Measurements from ENCODE around the gene IL24. TPM values are rescaled to one million over a fixed set of nuclear protein-coding genes. Genes with fewer than 3 reads are reported as not detected.
A peak's percentile ranks its signal among the peaks of the same experiment; 100 is the strongest.

IL24 gene
- polyA plus RNA-seq, 2 donors: not detected

DNA sequence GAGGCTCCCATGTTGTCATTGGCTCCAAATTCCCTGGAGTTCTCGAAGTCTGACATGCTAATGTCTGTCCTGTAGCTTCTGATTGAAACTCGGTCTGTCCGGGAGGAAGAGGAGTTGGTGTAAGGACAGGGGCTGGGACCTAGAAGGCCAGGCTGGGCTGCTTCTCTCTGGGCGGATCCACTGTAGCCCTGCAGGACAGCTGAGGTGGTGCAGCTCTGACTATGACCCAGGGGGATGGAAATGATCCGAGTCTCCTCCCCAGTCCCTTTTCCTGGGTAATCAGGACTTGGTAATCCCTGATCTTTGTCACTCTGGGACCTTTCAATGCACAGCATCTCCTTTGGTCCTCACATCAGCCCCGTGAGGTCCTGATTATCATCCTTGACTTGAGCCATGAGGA is 34.5 kb downstream of the IL24 start:
- Histone ChIP-seq H3K9me3 (ENCODE audit: control insufficient read depth in 2 of 2, insufficient read depth in 1 of 2, low read depth in 1 of 2, low read length in 1 of 2) (no peaks in the 10 kb centered on the region), H3K27ac (ENCODE audit: low read depth in 2 of 2, low read length in 1 of 2) (no peak overlapping the region), H3K36me3 (ENCODE audit: control insufficient read depth in 2 of 2, insufficient read depth in 2 of 2, low read length in 1 of 2) (no peaks in the 10 kb centered on the region), H3K4me3 (ENCODE audit: low read depth in 1 of 2, low read length in 2 of 2) (no peak overlapping the region), H3K27me3 (ENCODE audit: control insufficient read depth in 1 of 2, insufficient read depth in 2 of 2, low read length in 2 of 2) (no peaks in the 10 kb centered on the region), H3K4me1 (ENCODE audit: control insufficient read depth in 2 of 2, insufficient read depth in 2 of 2, low read length in 1 of 2) (no peaks in the 10 kb centered on the region)
- 78 to 90% methylated on average over 6 of the region's 6 CpGs for WGBS, 2 donors

DNA sequence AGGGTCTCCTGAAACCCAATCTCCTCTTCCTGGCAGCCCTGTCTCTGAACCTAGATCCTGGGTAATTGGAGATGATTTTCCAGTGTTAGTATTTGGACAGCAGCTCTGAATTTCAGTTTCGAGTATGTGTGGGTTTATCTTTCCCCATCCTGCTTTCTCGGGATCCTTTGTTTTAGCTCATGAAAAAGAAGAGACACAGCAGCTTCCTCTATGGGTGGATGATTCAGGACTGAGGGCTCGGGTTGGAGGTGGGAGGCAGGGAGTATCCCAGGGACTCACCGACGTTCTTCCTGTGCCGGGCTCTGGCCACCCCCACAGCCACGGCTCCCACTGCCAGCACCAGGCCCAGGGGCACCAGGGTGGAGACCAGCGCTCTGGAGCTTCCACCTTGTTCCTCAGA is 34.9 kb downstream of the IL24 start:
- Histone ChIP-seq H3K27me3 (ENCODE audit: control insufficient read depth in 1 of 2, insufficient read depth in 2 of 2, low read length in 2 of 2) (no peaks in the 10 kb centered on the region), H3K36me3 (ENCODE audit: control insufficient read depth in 2 of 2, insufficient read depth in 2 of 2, low read length in 1 of 2) (no peaks in the 10 kb centered on the region), H3K4me3 (ENCODE audit: low read depth in 1 of 2, low read length in 2 of 2) (no peak overlapping the region), H3K4me1 (ENCODE audit: control insufficient read depth in 2 of 2, insufficient read depth in 2 of 2, low read length in 1 of 2) (no peaks in the 10 kb centered on the region), H3K27ac (ENCODE audit: low read depth in 2 of 2, low read length in 1 of 2) (no peak overlapping the region), H3K9me3 (ENCODE audit: control insufficient read depth in 2 of 2, insufficient read depth in 1 of 2, low read depth in 1 of 2, low read length in 1 of 2) (no peaks in the 10 kb centered on the region)
- 71% methylated on average over 7 to 8 of the region's 8 CpGs for WGBS, 2 donors

DNA sequence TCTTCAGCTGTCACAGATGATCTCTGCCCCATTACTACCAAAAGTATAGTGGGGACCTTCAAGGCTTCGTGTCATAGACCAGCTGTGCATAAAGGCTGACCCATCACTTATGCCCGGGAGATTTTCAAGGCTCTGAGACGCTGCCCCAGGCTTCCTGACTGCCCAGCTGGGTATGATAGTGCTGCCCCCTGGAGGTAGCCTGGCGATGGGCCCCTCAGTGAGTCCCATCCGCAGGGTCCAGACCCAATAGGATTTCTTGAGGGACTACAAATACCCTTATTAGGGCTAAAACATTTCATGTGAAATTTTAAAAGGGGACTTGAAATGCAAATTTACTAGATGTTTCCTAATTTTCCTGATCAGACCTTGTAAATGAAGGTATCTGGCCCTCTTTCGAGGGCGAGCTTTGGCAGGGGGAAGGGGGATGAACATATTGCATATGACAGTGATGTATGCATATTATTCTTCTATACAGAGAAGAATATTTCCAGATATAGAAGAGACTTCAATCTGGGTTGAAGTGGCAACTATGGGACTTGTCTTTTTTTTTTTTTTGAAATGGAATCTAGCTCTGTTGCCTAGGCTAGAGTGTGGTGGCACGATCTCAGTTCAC is 36.2 kb downstream of the IL24 start:
- no peaks in the 10 kb centered on the region for H3K27me3 ChIP-seq (ENCODE audit: control insufficient read depth in 1 of 2, insufficient read depth in 2 of 2, low read length in 2 of 2)
- H3K4me3 ChIP-seq (ENCODE audit: low read depth in 1 of 2, low read length in 2 of 2): no peak overlapping the region
- no peak overlapping the region for H3K27ac ChIP-seq (ENCODE audit: low read depth in 2 of 2, low read length in 1 of 2)
- no peaks in the 10 kb centered on the region for H3K36me3 ChIP-seq (ENCODE audit: control insufficient read depth in 2 of 2, insufficient read depth in 2 of 2, low read length in 1 of 2)
- no peaks in the 10 kb centered on the region for H3K4me1 ChIP-seq (ENCODE audit: control insufficient read depth in 2 of 2, insufficient read depth in 2 of 2, low read length in 1 of 2)
- 64 to 75% methylated on average over 8 of the region's 8 CpGs for WGBS, 2 donors
- no peaks in the 10 kb centered on the region for H3K9me3 ChIP-seq (ENCODE audit: control insufficient read depth in 2 of 2, insufficient read depth in 1 of 2, low read depth in 1 of 2, low read length in 1 of 2)

DNA sequence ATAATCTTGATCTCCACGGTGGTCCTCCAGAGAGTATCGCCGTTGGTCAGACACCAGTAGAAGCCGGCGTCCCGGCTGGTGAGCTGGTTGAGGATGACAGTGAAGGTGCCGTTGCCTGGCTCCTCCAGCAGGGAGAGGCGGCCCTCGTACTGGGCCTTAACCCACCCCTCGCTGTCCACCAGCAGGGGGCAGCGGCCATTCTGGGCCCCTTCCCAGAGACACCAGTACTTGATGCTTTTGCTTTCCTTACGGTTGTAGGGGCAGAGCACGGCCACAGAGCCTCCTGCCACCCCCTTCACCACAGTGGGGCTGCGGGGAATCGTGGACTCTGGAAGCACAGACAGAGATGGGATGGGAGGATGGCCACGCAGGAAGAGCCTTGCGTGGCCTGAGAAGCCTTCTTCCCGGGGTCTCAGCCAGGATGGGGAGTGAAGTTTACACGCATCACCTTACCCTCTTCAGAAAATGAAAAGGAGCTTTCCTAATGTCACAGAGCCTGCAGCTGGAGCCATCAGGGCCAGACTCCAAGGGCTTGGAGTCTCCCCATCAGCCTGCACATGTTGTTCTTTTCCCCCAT is 38.3 kb downstream of the IL24 start:
- H3K27ac ChIP-seq (ENCODE audit: low read depth in 2 of 2, low read length in 1 of 2): no peak overlapping the region
- H3K27me3 ChIP-seq (ENCODE audit: control insufficient read depth in 1 of 2, insufficient read depth in 2 of 2, low read length in 2 of 2): no peaks in the 10 kb centered on the region
- H3K4me1 ChIP-seq (ENCODE audit: control insufficient read depth in 2 of 2, insufficient read depth in 2 of 2, low read length in 1 of 2): no peaks in the 10 kb centered on the region
- 66 to 74% methylated on average over 13 to 19 of the region's 19 CpGs for WGBS, 2 donors
- no peak overlapping the region for H3K4me3 ChIP-seq (ENCODE audit: low read depth in 1 of 2, low read length in 2 of 2)
- H3K9me3 ChIP-seq (ENCODE audit: control insufficient read depth in 2 of 2, insufficient read depth in 1 of 2, low read depth in 1 of 2, low read length in 1 of 2): no peaks in the 10 kb centered on the region
- H3K36me3 ChIP-seq (ENCODE audit: control insufficient read depth in 2 of 2, insufficient read depth in 2 of 2, low read length in 1 of 2): no peaks in the 10 kb centered on the region

DNA sequence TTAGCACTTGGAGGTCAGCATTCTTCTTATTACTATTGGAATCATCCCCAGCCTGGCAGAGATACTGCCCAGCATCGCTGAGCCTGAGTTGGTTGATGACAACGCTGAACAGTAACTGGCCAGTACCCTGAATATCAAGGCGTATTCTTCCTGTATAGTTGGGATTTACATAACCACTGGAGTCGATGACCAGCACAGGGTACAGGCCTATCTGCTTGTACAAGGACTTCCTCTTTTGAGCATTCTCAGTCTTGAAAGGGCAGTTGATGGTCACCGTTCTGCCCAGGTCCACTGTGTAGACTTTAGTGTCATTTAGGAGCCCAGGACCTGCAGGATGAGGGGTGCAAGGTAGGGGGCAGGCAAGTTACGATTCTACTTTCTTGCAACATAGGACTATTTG is 40.2 kb downstream of the IL24 start:
- 86 to 90% methylated on average over 6 of the region's 6 CpGs for WGBS, 2 donors
- Histone ChIP-seq H3K36me3 (ENCODE audit: control insufficient read depth in 2 of 2, insufficient read depth in 2 of 2, low read length in 1 of 2) (no peaks in the 10 kb centered on the region), H3K4me3 (ENCODE audit: low read depth in 1 of 2, low read length in 2 of 2) (no peak overlapping the region), H3K9me3 (ENCODE audit: control insufficient read depth in 2 of 2, insufficient read depth in 1 of 2, low read depth in 1 of 2, low read length in 1 of 2) (no peaks in the 10 kb centered on the region), H3K27ac (ENCODE audit: low read depth in 2 of 2, low read length in 1 of 2) (no peak overlapping the region), H3K4me1 (ENCODE audit: control insufficient read depth in 2 of 2, insufficient read depth in 2 of 2, low read length in 1 of 2) (peaks cover 0 to 2% of the 10 kb centered on the region in 2 donors), H3K27me3 (ENCODE audit: control insufficient read depth in 1 of 2, insufficient read depth in 2 of 2, low read length in 2 of 2) (no peaks in the 10 kb centered on the region)

DNA sequence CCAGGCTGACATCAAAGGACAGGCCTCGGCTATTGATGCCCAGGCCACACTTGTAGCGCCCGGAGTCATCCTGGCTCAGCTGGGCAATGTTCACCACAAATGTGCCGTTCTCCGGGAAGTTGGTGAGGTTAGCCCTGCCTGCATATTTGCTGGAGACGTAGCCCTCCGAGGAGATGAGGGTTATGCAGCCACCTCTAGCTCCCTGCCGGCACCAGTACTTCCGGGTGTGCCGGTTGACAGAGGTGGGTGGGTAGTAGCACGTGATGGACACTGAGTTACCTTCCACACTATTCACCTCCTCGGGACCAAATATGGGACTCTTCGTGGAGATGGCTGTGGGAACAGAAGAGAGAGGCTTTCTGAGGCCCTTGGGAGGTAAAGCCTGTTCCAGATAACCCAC is 41.9 kb downstream of the IL24 start:
- H3K27me3 ChIP-seq (ENCODE audit: control insufficient read depth in 1 of 2, insufficient read depth in 2 of 2, low read length in 2 of 2): no peaks in the 10 kb centered on the region
- H3K27ac ChIP-seq (ENCODE audit: low read depth in 2 of 2, low read length in 1 of 2): no peak overlapping the region
- H3K9me3 ChIP-seq (ENCODE audit: control insufficient read depth in 2 of 2, insufficient read depth in 1 of 2, low read depth in 1 of 2, low read length in 1 of 2): no peaks in the 10 kb centered on the region
- no peaks in the 10 kb centered on the region for H3K36me3 ChIP-seq (ENCODE audit: control insufficient read depth in 2 of 2, insufficient read depth in 2 of 2, low read length in 1 of 2)
- 85 to 92% methylated on average over 13 of the region's 13 CpGs for WGBS, 2 donors
- peaks cover 0 to 2% of the 10 kb centered on the region in 2 donors for H3K4me1 ChIP-seq (ENCODE audit: control insufficient read depth in 2 of 2, insufficient read depth in 2 of 2, low read length in 1 of 2)
- no peak overlapping the region for H3K4me3 ChIP-seq (ENCODE audit: low read depth in 1 of 2, low read length in 2 of 2)

DNA sequence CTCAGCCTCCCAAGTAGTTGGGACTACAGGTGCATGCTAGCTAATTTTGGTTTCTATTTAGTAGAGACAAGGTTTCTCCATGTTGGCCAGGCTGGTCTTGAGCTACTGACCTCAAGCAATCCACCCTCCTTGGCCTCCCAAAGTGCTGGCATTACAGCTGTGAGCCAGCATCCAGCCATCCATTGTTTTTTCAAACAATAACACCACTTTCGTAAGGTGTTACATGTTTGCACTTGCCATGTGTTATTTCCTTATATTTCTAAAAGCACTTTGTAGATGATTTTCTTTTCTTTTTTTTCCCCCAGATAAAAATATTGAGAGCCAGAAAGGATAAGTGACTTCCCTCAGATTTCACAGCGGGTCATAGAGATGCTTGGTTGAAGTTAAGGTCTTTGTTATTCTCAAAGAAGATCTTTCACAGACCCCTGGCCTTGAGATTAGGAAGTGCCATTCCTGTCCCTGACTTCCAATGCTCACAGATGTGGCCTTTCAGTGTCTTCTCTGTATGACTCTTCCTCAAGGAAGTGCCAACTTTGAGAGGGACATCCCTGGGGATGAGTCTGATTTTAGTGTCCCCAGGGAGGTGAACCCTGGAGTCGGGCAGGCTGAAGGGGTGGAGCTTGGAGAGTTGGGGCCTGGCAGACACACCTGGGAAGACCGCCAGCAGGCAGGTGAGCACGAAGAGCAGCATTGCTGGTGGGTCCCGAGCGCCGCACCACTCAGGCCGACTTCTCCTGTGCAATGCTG is 42.8 kb downstream of the IL24 start:
- Histone ChIP-seq H3K27ac (ENCODE audit: low read depth in 2 of 2, low read length in 1 of 2) (peak overlapping the region; percentile 63 to 78), H3K4me3 (ENCODE audit: low read depth in 1 of 2, low read length in 2 of 2) (no peak overlapping the region), H3K4me1 (ENCODE audit: control insufficient read depth in 2 of 2, insufficient read depth in 2 of 2, low read length in 1 of 2) (peaks cover 0 to 2% of the 10 kb centered on the region in 2 donors), H3K36me3 (ENCODE audit: control insufficient read depth in 2 of 2, insufficient read depth in 2 of 2, low read length in 1 of 2) (no peaks in the 10 kb centered on the region), H3K27me3 (ENCODE audit: control insufficient read depth in 1 of 2, insufficient read depth in 2 of 2, low read length in 2 of 2) (no peaks in the 10 kb centered on the region), H3K9me3 (ENCODE audit: control insufficient read depth in 2 of 2, insufficient read depth in 1 of 2, low read depth in 1 of 2, low read length in 1 of 2) (no peaks in the 10 kb centered on the region)
- 55 to 67% methylated on average over 9 of the region's 9 CpGs for WGBS, 2 donors

DNA sequence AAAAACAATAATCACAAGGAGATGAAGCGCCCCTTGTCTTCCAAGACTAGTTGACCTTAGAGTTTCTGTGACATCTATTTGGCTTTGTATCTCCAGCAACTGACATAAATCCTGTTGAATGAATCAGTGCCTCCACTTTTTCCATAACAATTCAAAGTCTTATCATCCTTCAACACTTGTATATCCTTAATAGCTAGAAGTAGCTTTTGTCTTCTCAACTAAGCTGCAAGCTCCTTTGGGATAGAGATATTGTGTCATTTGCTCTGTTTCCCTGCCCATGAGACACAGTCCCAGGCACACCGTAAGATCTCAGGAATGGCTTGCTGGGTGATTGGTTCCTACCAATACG is 43.3 kb downstream of the IL24 start:
- peaks cover 0 to 2% of the 10 kb centered on the region in 2 donors for H3K4me1 ChIP-seq (ENCODE audit: control insufficient read depth in 2 of 2, insufficient read depth in 2 of 2, low read length in 1 of 2)
- 71 to 90% methylated on average over 3 of the region's 3 CpGs for WGBS, 2 donors
- no peaks in the 10 kb centered on the region for H3K27me3 ChIP-seq (ENCODE audit: control insufficient read depth in 1 of 2, insufficient read depth in 2 of 2, low read length in 2 of 2)
- peak overlapping the region; percentile 63 to 78 for H3K27ac ChIP-seq (ENCODE audit: low read depth in 2 of 2, low read length in 1 of 2)
- no peak overlapping the region for H3K4me3 ChIP-seq (ENCODE audit: low read depth in 1 of 2, low read length in 2 of 2)
- H3K36me3 ChIP-seq (ENCODE audit: control insufficient read depth in 2 of 2, insufficient read depth in 2 of 2, low read length in 1 of 2): no peaks in the 10 kb centered on the region
- no peaks in the 10 kb centered on the region for H3K9me3 ChIP-seq (ENCODE audit: control insufficient read depth in 2 of 2, insufficient read depth in 1 of 2, low read depth in 1 of 2, low read length in 1 of 2)

DNA sequence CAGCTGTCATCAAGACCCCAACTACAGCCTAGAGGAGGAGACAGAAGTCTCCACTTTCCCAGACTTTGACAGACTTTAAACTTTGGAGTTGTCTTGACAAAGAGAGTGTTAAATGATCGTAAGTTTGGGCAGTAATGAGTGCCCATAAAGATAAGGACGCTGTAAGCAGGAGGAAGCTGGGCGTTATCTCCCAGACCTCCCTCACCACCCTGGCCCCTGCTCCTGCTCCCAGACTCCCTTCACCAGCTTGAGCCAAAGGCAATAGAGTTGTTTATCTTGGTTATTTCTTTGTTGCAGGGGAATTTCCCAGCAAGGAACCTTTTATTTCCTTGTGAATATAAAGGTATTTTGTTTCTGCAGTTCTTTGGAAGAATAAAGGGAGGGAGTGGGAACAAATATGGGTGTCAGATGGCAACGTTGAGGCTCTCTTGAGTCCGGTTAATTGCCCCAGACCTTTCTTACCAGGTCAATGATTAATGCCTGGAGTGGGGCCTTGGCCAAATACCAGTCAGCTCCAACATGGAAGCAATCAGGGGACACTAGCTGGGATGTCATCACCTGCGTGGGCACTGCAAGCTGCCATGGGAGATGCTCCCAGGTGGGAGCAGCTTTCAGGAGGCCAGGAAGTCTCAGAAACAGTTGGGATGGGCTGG is 44.6 kb downstream of the IL24 start:
- H3K4me3 ChIP-seq (ENCODE audit: low read depth in 1 of 2, low read length in 2 of 2): no peak overlapping the region
- 32 to 59% methylated on average over 6 of the region's 6 CpGs for WGBS, 2 donors
- H3K27ac ChIP-seq (ENCODE audit: low read depth in 2 of 2, low read length in 1 of 2): no peak overlapping the region
- H3K27me3 ChIP-seq (ENCODE audit: control insufficient read depth in 1 of 2, insufficient read depth in 2 of 2, low read length in 2 of 2): no peaks in the 10 kb centered on the region
- H3K4me1 ChIP-seq (ENCODE audit: control insufficient read depth in 2 of 2, insufficient read depth in 2 of 2, low read length in 1 of 2): peaks cover 0 to 2% of the 10 kb centered on the region in 2 donors
- H3K9me3 ChIP-seq (ENCODE audit: control insufficient read depth in 2 of 2, insufficient read depth in 1 of 2, low read depth in 1 of 2, low read length in 1 of 2): no peaks in the 10 kb centered on the region
- no peaks in the 10 kb centered on the region for H3K36me3 ChIP-seq (ENCODE audit: control insufficient read depth in 2 of 2, insufficient read depth in 2 of 2, low read length in 1 of 2)

Measured in esophagus (tissue), 2 donors.